Measurements from ENCODE around the gene CRACR2A. TPM values are rescaled to one million over a fixed set of nuclear protein-coding genes. Genes with fewer than 3 reads are reported as not detected.

Gene CRACR2A
- total RNA-seq, 2 donors from 2014 or later = 6.0 to 10.9 TPM

DNA sequence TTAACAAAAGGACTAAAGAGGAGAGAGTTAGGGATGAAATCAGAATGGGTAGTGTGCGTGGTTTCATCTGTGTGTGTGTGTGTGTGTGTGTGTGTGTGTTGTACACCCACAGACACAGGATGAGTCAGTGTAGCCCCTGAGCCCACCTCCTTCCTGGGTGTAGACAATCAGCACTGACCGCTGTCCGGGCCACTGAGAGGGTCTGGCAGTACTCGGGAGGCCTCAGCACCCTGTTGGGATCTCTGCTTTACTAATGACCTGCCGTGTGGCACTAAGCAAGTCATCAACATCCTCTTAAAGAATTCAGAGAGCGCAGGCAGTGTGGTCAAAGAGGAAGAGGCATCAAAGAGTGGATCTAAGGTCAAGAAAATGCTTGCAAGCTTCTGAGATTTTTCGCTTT lies 149.3 kb downstream of the CRACR2A start:
- H3K27me3 ChIP-seq = no peaks in the 10 kb centered on the region
- H3K27ac ChIP-seq = peak overlapping the region in 1 of 2 donors; percentile 85
- DNase-seq (ENCODE audit: low spot score) = no peak
- peaks cover 0 to 58% of the 10 kb centered on the region in 2 donors for H3K4me1 ChIP-seq
- TF ChIP-seq, protein P1, sequence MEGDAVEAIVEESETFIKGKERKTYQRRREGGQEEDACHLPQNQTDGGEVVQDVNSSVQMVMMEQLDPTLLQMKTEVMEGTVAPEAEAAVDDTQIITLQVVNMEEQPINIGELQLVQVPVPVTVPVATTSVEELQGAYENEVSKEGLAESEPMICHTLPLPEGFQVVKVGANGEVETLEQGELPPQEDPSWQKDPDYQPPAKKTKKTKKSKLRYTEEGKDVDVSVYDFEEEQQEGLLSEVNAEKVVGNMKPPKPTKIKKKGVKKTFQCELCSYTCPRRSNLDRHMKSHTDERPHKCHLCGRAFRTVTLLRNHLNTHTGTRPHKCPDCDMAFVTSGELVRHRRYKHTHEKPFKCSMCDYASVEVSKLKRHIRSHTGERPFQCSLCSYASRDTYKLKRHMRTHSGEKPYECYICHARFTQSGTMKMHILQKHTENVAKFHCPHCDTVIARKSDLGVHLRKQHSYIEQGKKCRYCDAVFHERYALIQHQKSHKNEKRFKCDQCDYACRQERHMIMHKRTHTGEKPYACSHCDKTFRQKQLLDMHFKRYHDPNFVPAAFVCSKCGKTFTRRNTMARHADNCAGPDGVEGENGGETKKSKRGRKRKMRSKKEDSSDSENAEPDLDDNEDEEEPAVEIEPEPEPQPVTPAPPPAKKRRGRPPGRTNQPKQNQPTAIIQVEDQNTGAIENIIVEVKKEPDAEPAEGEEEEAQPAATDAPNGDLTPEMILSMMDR (IDR thresholded peaks at IDR 0.05) = no peak
- no peaks in the 10 kb centered on the region for H3K36me3 ChIP-seq
- no peaks in the 10 kb centered on the region for H3K9me3 ChIP-seq
- no peak overlapping the region for H3K4me3 ChIP-seq

DNA sequence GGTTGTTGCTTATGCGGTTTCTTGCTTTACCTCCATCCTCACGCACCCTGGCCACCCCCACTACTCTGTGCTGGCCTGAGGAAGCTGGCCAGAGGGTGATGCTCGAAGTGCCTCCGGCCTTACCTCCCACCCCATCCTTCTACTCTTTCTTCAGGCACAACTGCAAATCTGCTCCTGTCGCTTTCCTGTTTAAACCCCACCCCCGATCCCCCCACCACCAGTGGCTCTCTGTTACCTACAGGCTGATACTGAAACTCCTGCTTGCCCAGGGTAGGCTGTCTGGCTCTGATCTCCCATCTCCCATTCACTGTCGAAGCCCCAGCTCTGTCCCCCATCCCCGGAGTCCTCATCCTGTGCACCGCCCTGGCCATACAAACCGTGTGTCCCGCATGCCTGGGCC lies 150.4 kb downstream of the CRACR2A start:
- H3K4me3 ChIP-seq = no peak overlapping the region
- TF ChIP-seq, protein P1 (IDR thresholded peaks at IDR 0.05) = no peak
- no peaks in the 10 kb centered on the region for H3K27me3 ChIP-seq
- no peak for DNase-seq (ENCODE audit: low spot score)
- no peaks in the 10 kb centered on the region for H3K9me3 ChIP-seq
- H3K27ac ChIP-seq = no peak overlapping the region
- H3K36me3 ChIP-seq = no peaks in the 10 kb centered on the region
- peaks cover 0 to 58% of the 10 kb centered on the region in 2 donors for H3K4me1 ChIP-seq

DNA sequence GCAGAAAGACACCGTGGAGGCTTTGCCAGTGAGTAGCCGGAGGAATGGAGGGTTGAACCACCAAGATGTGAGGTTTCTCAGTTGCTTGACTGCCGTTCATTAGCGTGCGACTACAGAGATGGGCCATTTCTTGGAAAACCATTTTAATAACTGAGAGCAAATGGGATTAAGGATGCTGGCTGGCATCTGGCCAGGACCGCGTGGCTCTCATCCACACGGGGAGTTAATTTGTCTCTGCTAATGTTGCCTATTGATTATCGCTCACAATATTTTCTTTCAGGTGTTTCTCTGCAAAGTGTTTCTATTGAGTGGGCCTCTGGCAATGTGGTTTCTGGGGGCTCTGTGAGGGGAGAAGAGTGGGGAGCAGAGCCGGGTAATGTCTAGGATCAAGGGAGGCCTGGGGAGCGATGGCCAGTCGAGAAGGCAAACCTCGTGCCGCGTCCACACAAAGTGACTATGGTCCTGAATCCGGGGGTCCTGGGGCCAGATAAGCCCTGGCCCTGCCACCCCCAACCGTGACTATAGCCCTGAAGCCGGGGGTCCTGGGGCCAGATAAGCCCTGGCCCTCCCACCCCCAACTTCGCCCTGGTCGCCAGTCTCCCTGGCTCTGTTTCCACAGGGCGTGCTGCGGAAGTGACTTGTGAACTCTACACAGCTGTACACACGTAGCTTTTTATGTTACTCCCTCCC lies 151.3 kb downstream of the CRACR2A start:
- Histone ChIP-seq H3K27me3 (no peaks in the 10 kb centered on the region), H3K4me1 (peaks cover 0 to 56% of the 10 kb centered on the region in 2 donors), H3K36me3 (no peaks in the 10 kb centered on the region), H3K9me3 (no peaks in the 10 kb centered on the region), H3K4me3 (no peak overlapping the region), H3K27ac (no peak overlapping the region)
- DNase-seq (ENCODE audit: low spot score) = no peak
- TF ChIP-seq, protein P1 (IDR thresholded peaks at IDR 0.05) = no peak

DNA sequence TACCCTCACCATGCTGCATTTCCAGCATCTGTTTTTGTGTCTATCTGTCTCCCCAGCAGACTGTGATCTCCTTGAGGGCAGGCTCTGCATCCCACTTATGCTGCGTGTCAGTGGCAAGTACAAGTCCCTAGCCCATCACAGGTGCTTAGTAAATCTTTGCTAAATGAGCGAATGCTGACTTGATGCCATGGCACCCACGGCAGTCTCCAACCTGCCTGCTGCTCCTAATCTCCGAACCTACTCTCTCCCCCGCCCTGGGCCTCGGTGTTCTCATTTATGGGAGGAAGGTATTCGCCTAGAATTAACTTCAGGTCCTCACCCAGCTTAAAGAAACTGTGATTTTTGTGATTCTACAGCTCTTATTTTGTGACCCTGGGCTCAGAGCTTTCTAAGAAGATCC lies 152.0 kb downstream of the CRACR2A start:
- H3K4me3 ChIP-seq = no peak overlapping the region
- H3K27ac ChIP-seq = no peak overlapping the region
- no peak for DNase-seq (ENCODE audit: low spot score)
- no peaks in the 10 kb centered on the region for H3K27me3 ChIP-seq
- TF ChIP-seq, protein P1 (IDR thresholded peaks at IDR 0.05) = no peak
- H3K9me3 ChIP-seq = no peaks in the 10 kb centered on the region
- H3K4me1 ChIP-seq = peaks cover 0 to 56% of the 10 kb centered on the region in 2 donors
- H3K36me3 ChIP-seq = no peaks in the 10 kb centered on the region

DNA sequence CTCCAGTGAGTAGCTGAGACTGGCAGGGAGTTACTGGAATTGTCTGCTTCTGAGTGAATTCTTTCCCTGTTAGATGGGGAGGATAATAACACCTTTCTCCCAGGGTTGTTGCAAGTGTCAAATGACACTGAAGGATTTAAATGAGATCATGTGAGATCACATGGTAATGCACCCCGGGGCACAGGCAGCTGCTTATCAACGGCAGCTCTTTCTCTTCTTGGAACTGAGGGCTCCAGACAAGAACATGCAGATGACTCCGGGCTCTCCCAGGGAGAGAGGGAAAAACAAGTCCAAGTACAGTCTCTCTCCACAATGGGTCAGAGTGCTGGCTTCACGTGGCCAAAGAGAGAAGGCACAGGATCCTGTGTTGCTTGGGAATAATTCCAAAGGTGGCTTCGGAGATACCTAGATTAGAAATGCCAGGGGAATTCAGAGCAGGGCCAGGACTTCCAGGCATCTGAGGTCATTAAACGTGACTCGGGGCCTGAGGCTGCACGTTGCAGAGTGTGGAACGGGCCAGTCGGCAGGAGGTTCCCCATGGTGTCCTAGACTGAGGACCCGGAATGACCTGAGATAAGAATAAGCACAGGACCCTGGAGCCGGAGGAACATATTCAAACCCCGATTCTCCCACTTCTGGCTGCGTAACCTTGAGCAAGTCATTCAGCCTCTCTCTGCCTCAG lies 152.7 kb downstream of the CRACR2A start:
- Histone ChIP-seq H3K4me3 (no peak overlapping the region), H3K27ac (peak overlapping the region; percentile 35 to 58), H3K36me3 (no peaks in the 10 kb centered on the region), H3K4me1 (peaks cover 0 to 51% of the 10 kb centered on the region in 2 donors), H3K9me3 (no peaks in the 10 kb centered on the region), H3K27me3 (no peaks in the 10 kb centered on the region)
- no peak for DNase-seq (ENCODE audit: low spot score)
- TF ChIP-seq, protein P1 (IDR thresholded peaks at IDR 0.05) = no peak

Measured in right atrium auricular region (tissue), 2 donors.